HepG2 (cell line): ENCODE data around the gene ANKRD17. TPM values are rescaled to one million over a fixed set of nuclear protein-coding genes. Genes with fewer than 3 reads are reported as not detected.

Experiments
- ARHGAP35 ChIP-seq: sonication (generic); formaldehyde crosslinking; IDR thresholded peaks from 2 replicates; pipeline ENCODE4 v1.9.0; 2022; ENCODE audit warnings: mild to moderate bottlenecking, inconsistent platforms, moderate library complexity, missing genetic modification reagents, borderline replicate concordance
- ASH2L ChIP-seq: fragments of 300-600, 200-600 bp; sonication (generic); IDR thresholded peaks from 2 replicates; pipeline ENCODE4 v1.7.0; 2017; ENCODE audit warnings: low read depth, mild to moderate bottlenecking, moderate library complexity, mixed read lengths, low read length; ENCODE audit not compliant: insufficient read length
- ATF4 ChIP-seq, 2 experiments: fragments of 450-650 bp in 1 of 2; sonication (generic) in 1 of 2; formaldehyde crosslinking; IDR thresholded peaks; 2 replicates each; pipeline versions ENCODE4 v1.5.0 to v1.8.0; 2020 to 2022; ENCODE audit warnings: mild to moderate bottlenecking in 1 of 2, missing genetic modification reagents in 1 of 2
- CBX1 ChIP-seq: IDR thresholded peaks from one replicate; pipeline ENCODE4 v1.6.1; 2016; ENCODE audit warnings: antibody characterized with exemption, low read depth
- CREB3 ChIP-seq: sonication (generic); formaldehyde crosslinking; IDR thresholded peaks from 2 replicates; pipeline ENCODE4 v1.5.0; 2020; ENCODE audit warnings: missing genetic modification reagents
- EHMT2 ChIP-seq: fragments of 200-600 bp; sonication (generic); IDR thresholded peaks from 2 replicates; pipeline ENCODE4 v1.7.0; 2017; ENCODE audit warnings: antibody characterized with exemption, low read depth, low read length, borderline replicate concordance
- ETV6 ChIP-seq: sonication (generic); formaldehyde crosslinking; conservative IDR thresholded peaks from 2 replicates; pipeline ENCODE4 v1.4.0; 2020; ENCODE audit warnings: missing genetic modification reagents
- FOXC1 ChIP-seq: sonication (generic); formaldehyde crosslinking; IDR thresholded peaks from 2 replicates; pipeline ENCODE4 v1.8.0; 2022; ENCODE audit warnings: mild to moderate bottlenecking, missing genetic modification reagents, borderline replicate concordance
- GABPA ChIP-seq, 2 experiments: IDR thresholded peaks; 2 replicates each; pipeline ENCODE4 v1.6.1; 2011 to 2016; ENCODE audit warnings: low read depth in 2 of 2, low read length in 1 of 2, missing biosample characterization in 1 of 2, missing genetic modification characterization in 1 of 2
- HDAC2 ChIP-seq: sonication (generic); formaldehyde crosslinking; IDR thresholded peaks from 2 replicates; pipeline ENCODE4 v1.4.0; 2020; ENCODE audit warnings: missing genetic modification reagents
- HES4 ChIP-seq: sonication (generic); formaldehyde crosslinking; IDR thresholded peaks from 2 replicates; pipeline ENCODE4 v1.9.0; 2021; ENCODE audit warnings: mild to moderate bottlenecking, missing genetic modification reagents, borderline replicate concordance
- HOXD1 ChIP-seq: sonication (generic); formaldehyde crosslinking; IDR thresholded peaks from 2 replicates; pipeline ENCODE4 v1.5.0; 2020; ENCODE audit warnings: missing genetic modification reagents
- MTERF4 ChIP-seq: sonication (generic); formaldehyde crosslinking; IDR thresholded peaks from 2 replicates; pipeline ENCODE4 v1.8.0; 2023; ENCODE audit warnings: mild to moderate bottlenecking, missing genetic modification reagents
- NAIF1 ChIP-seq: sonication (generic); formaldehyde crosslinking; IDR thresholded peaks from 2 replicates; pipeline ENCODE4 v1.5.0; 2020; ENCODE audit warnings: mild to moderate bottlenecking, missing genetic modification reagents, borderline replicate concordance
- NFIC ChIP-seq: IDR thresholded peaks from 2 replicates; pipeline ENCODE4 v1.6.1; 2012; ENCODE audit warnings: mild to moderate bottlenecking, low read length, inconsistent platforms
- PAF1 ChIP-seq: IDR thresholded peaks from 2 replicates; pipeline ENCODE4 v1.6.1; 2016; ENCODE audit warnings: missing genetic modification reagents, missing compliant biosample characterization
- RARG ChIP-seq: sonication (generic); formaldehyde crosslinking; IDR thresholded peaks from 2 replicates; pipeline ENCODE4 v1.4.0; 2020; ENCODE audit warnings: low read depth, mild to moderate bottlenecking, missing genetic modification reagents
- RBAK ChIP-seq: sonication (generic); formaldehyde crosslinking; IDR thresholded peaks from 2 replicates; pipeline ENCODE4 v1.5.1; 2020; ENCODE audit warnings: mild to moderate bottlenecking, missing genetic modification reagents
- SMARCE1 ChIP-seq: fragments of 450-650 bp; IDR thresholded peaks from 2 replicates; pipeline ENCODE4 v1.6.1; 2017; ENCODE audit warnings: borderline replicate concordance
- SNAPC2 ChIP-seq: sonication (generic); formaldehyde crosslinking; IDR thresholded peaks from 2 replicates; pipeline ENCODE4 v1.8.1; 2022; ENCODE audit warnings: mild to moderate bottlenecking, missing genetic modification reagents
- TBP ChIP-seq: sonication (generic); formaldehyde crosslinking; IDR thresholded peaks from 2 replicates; pipeline ENCODE4 v1.5.0; 2020; ENCODE audit warnings: missing genetic modification reagents
- THAP9 ChIP-seq: sonication (generic); formaldehyde crosslinking; IDR thresholded peaks from 2 replicates; pipeline ENCODE4; 2020; ENCODE audit warnings: missing genetic modification reagents, mild to moderate bottlenecking, borderline replicate concordance
- ZKSCAN5 ChIP-seq: sonication (generic); formaldehyde crosslinking; IDR thresholded peaks from 2 replicates; pipeline ENCODE4 v1.5.1; 2020; ENCODE audit warnings: mild to moderate bottlenecking, missing genetic modification reagents
- ZNF3 ChIP-seq: IDR thresholded peaks from 2 replicates; pipeline ENCODE4 v1.7.0; 2017; ENCODE audit warnings: inconsistent platforms
- ZNF577 ChIP-seq: sonication (generic); formaldehyde crosslinking; IDR thresholded peaks from 2 replicates; pipeline ENCODE4 v1.4.0; 2020; ENCODE audit warnings: mild to moderate bottlenecking, low read depth, missing genetic modification reagents, borderline replicate concordance
- polyA plus RNA-seq, 8 experiments: library from polyadenylated mRNA; depleted of rRNA in 3 of 8; stranded (reverse) in 7 of 8; unstranded in 1 of 8; fragments of >200 nt; fragmentation: Illumina TruSeq in 4 of 8; extraction: Trizol in 4 of 8; gene quantifications; 2 replicates each; pipeline versions ENCODE4 v1.2.1 to v1.2.3, GENCODE V29; 2011 to 2016; ENCODE audit warnings: low read depth in 4 of 8, missing spikeins in 1 of 8, mixed read lengths in 1 of 8; ENCODE audit not compliant: insufficient read depth in 1 of 8
- total RNA-seq, 5 experiments: library from RNA; depleted of rRNA; stranded (reverse); fragments of >200 nt; fragmentation: Illumina TruSeq; extraction: Trizol; gene quantifications; 2 replicates each; pipeline ENCODE4 v1.2.3, GENCODE V29; 2016; ENCODE audit warnings: low read depth in 1 of 5

The ANKRD17 gene
- total and polyA plus RNA-seq, 2 of the 13 experiments (the other 11 are each of a cell fraction or from before 2014, with no cell fraction given) = 55.7 to 61.1 TPM

- TF ChIP-seq HDAC2 (CRISPR knock-in tag) (peak; percentile 83), TBP (no peak), ASH2L (peak; percentile 96), HOXD1 (no peak), ZKSCAN5 (CRISPR knock-in tag) (peak; percentile 40; the same call in 1 of the 2 replicates), RARG (CRISPR knock-in tag) (no peak), ZNF577 (CRISPR knock-in tag) (no peak), ARHGAP35 (CRISPR knock-in tag) (peak; percentile 98; the same call in 1 of the 2 replicates), THAP9 (CRISPR knock-in tag) (peak; percentile 93), PAF1 (peak; percentile 84), GABPA (IDR thresholded peaks at IDR 0.05; ENCODE audit: low read depth, low read length) (peak; percentile 65; the same call in 1 of the 2 replicates), GABPA (CRISPR knock-in tag; IDR thresholded peaks at IDR 0.05; ENCODE audit: low read depth) (peak; percentile 90), NAIF1 (no peak), FOXC1 (CRISPR knock-in tag) (peak; percentile 88), SNAPC2 (CRISPR knock-in tag) (no peak; the same call in none of the 2 replicates), ZNF3 (CRISPR knock-in tag) (no peak), SMARCE1 (no peak), HES4 (CRISPR knock-in tag) (peak; percentile 95), CBX1 (peak; percentile 49), RBAK (CRISPR knock-in tag) (no peak), NFIC (no peak), MTERF4 (CRISPR knock-in tag) (peak; percentile 95), EHMT2 (no peak), CREB3 (CRISPR knock-in tag) (peak; percentile 42; the same call in 1 of the 2 replicates), ATF4 (CRISPR knock-in tag; IDR thresholded peaks at IDR 0.05) (peak in 1 of 2 experiments; percentile 88; a peak in 2 of 4 replicates), ETV6 (CRISPR knock-in tag) (no peak; the same call in 1 of the 2 replicates)
These were observed 189.1 kb downstream of the ANKRD17 start, which contains the start of gene COX18 (continued) for GRCh38 chr4:73069338-73070073.
